Measurements from ENCODE around the gene SNX14. TPM values are rescaled to one million over a fixed set of nuclear protein-coding genes. Genes with fewer than 3 reads are reported as not detected.
A peak's percentile ranks its signal among the peaks of the same experiment; 100 is the strongest.

The SNX14 gene
- total RNA-seq, 1 experiment from 2014 or later = 85.0 TPM

DNA sequence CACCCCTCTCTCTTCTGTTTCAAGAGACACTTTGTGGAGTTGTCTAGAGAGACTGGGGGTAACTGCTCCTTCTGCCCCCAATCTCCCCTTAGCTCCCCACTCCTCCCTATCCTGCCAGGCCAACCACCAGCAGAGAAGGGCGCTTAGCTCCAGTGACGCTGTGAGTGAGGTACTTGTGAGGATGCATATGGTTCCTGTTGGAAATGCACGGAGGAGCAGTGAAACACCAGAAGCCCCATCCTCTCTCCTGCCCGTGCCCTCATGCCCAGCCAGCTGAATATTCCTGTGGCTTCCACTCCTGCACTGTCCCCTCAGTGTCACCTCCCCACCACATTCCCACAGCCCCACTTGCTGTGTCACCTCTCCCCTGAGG, 131.9 kb downstream of the SNX14 start:
- Histone ChIP-seq H3K9me3 (no peaks in the 10 kb centered on the region), H3K4me3 (ENCODE audit: low read depth, low read length) (no peak overlapping the region), H3K27me3 (replicated peaks; ENCODE audit: control insufficient read depth, insufficient read depth, low read length) (no peaks in the 10 kb centered on the region), H3K36me3 (ENCODE audit: control insufficient read depth, insufficient read depth, low read length) (no peaks in the 10 kb centered on the region), H3K4me1 (no peaks in the 10 kb centered on the region)
- no peaks in the 10 kb centered on the region for H3K9me3 Mint-ChIP-seq (ENCODE audit: unreplicated experiment)
- no peaks in the 10 kb centered on the region for H3K4me1 Mint-ChIP-seq (ENCODE audit: low read depth, unreplicated experiment)
- TF ChIP-seq, protein P1, sequence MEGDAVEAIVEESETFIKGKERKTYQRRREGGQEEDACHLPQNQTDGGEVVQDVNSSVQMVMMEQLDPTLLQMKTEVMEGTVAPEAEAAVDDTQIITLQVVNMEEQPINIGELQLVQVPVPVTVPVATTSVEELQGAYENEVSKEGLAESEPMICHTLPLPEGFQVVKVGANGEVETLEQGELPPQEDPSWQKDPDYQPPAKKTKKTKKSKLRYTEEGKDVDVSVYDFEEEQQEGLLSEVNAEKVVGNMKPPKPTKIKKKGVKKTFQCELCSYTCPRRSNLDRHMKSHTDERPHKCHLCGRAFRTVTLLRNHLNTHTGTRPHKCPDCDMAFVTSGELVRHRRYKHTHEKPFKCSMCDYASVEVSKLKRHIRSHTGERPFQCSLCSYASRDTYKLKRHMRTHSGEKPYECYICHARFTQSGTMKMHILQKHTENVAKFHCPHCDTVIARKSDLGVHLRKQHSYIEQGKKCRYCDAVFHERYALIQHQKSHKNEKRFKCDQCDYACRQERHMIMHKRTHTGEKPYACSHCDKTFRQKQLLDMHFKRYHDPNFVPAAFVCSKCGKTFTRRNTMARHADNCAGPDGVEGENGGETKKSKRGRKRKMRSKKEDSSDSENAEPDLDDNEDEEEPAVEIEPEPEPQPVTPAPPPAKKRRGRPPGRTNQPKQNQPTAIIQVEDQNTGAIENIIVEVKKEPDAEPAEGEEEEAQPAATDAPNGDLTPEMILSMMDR (IDR thresholded peaks at IDR 0.05; ENCODE audit: insufficient read depth in 1 of 2, low read depth in 1 of 2, low read length in 1 of 2, severe bottlenecking in 1 of 2, unreplicated experiment in 1 of 2) = no peak
- intact Hi-C loops (cut with micrococcal nuclease; ENCODE audit: unreplicated experiment) = no loop called here
- no peaks in the 10 kb centered on the region for H3K27me3 Mint-ChIP-seq (ENCODE audit: insufficient read depth, unreplicated experiment)
- H3K36me3 Mint-ChIP-seq (ENCODE audit: insufficient read depth, unreplicated experiment) = no peaks in the 10 kb centered on the region
- DNase-seq = no peak
- peak overlapping the region; percentile 8 for H3K27ac Mint-ChIP-seq (ENCODE audit: unreplicated experiment)
- BruUV-seq (replicated peaks) = no TSS peak
- CTCF ChIA-PET = no interaction called here
- POLR2A ChIA-PET = no interaction called here
- no peak overlapping the region for H3K4me3 Mint-ChIP-seq (ENCODE audit: unreplicated experiment)

DNA sequence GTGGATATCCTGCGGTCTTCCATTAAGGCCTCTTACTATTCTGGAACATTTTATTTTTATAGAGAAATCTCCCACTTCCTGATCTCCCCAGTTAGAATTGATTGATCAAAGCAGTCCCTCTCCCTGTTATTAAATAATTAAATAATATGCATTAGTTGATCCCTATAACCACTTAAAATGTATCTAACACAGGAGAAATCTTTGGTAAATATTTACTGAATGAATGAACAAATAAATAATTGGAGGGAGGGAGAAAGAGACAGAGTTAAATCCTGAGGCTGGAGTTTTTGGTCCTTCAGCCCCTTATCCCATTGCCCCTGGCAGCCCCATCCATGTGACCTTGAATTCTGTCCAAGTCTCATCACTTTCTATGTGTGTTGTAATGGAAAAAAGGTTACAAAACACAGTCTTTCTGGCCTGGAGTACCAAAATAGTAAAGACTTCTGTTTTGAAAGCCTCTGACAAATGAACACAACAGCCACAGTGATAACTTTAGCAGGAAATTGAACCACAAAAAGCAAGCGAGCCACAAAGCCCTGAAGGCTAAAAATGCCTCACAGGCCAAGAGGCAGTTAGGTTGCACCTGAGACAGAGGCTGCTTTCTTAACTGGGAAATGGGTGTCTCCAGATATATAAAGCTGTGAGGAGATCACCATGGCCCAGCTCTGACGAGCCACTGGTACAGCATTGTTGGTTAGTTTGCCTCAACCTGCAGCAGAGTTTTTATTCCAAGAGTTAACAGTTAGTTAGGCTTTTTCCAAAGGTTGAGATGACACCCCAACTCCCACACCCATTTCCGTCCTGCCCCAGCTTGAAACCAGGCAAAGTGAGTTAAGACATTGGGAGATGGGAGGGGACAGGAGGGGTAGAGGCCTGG, 132.5 kb downstream of the SNX14 start:
- no peaks in the 10 kb centered on the region for H3K27me3 Mint-ChIP-seq (ENCODE audit: insufficient read depth, unreplicated experiment)
- POLR2A ChIA-PET = no interaction called here
- H3K36me3 Mint-ChIP-seq (ENCODE audit: insufficient read depth, unreplicated experiment) = no peaks in the 10 kb centered on the region
- CTCF ChIA-PET = no interaction called here
- Histone ChIP-seq H3K9me3 (no peaks in the 10 kb centered on the region), H3K27me3 (replicated peaks; ENCODE audit: control insufficient read depth, insufficient read depth, low read length) (no peaks in the 10 kb centered on the region), H3K4me1 (no peaks in the 10 kb centered on the region), H3K4me3 (ENCODE audit: low read depth, low read length) (no peak overlapping the region), H3K36me3 (ENCODE audit: control insufficient read depth, insufficient read depth, low read length) (no peaks in the 10 kb centered on the region)
- intact Hi-C loops (cut with micrococcal nuclease; ENCODE audit: unreplicated experiment) = no loop called here
- no peaks in the 10 kb centered on the region for H3K4me1 Mint-ChIP-seq (ENCODE audit: low read depth, unreplicated experiment)
- no peaks in the 10 kb centered on the region for H3K9me3 Mint-ChIP-seq (ENCODE audit: unreplicated experiment)
- H3K4me3 Mint-ChIP-seq (ENCODE audit: unreplicated experiment) = no peak overlapping the region
- H3K27ac Mint-ChIP-seq (ENCODE audit: unreplicated experiment) = no peak overlapping the region
- no peak for DNase-seq
- no TSS peak for BruUV-seq (replicated peaks)
- TF ChIP-seq, protein P1 (IDR thresholded peaks at IDR 0.05; ENCODE audit: insufficient read depth in 1 of 2, low read depth in 1 of 2, low read length in 1 of 2, severe bottlenecking in 1 of 2, unreplicated experiment in 1 of 2) = no peak

DNA sequence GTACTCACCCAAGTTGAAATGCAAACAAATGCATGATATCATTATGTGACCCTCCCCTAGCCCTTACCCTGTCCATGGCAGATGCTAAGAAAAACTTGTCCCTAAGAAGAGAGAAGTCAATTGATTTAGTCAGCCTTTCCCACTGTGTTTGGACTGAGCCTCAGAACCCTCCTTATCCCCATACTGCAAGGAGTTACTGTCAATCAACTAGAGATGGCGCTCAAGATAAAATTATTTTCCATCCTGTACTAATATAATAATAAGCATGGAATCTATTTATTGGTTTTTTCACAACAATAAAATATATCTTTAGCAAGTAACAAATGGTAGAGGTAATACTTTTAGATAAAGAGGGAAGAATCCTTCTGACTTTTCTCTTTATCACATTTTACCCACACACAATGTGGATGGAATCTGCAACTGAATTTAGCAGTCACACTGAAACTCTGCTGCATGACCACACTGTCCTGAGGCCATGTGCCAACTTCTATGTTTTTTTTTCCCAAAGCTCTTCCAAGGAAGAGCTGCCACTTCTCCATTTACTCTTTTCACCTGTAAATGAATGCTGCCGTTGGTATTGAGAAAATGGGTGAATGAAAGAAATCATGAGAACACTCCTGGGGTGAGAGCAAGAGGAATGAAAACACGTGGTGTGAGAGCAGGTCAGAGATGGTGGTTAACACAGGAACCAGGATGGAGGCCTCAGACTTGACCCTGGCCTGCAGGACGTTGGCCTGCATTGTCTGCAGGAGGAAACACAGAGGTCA, 133.3 kb downstream of the SNX14 start:
- Histone ChIP-seq H3K27me3 (replicated peaks; ENCODE audit: control insufficient read depth, insufficient read depth, low read length) (no peaks in the 10 kb centered on the region), H3K4me1 (no peaks in the 10 kb centered on the region), H3K4me3 (ENCODE audit: low read depth, low read length) (no peak overlapping the region), H3K9me3 (no peaks in the 10 kb centered on the region), H3K36me3 (ENCODE audit: control insufficient read depth, insufficient read depth, low read length) (no peaks in the 10 kb centered on the region)
- Mint-ChIP-seq H3K36me3 (ENCODE audit: insufficient read depth, unreplicated experiment) (no peaks in the 10 kb centered on the region), H3K27me3 (ENCODE audit: insufficient read depth, unreplicated experiment) (no peaks in the 10 kb centered on the region), H3K27ac (ENCODE audit: unreplicated experiment) (no peak overlapping the region), H3K9me3 (ENCODE audit: unreplicated experiment) (no peaks in the 10 kb centered on the region), H3K4me1 (ENCODE audit: low read depth, unreplicated experiment) (no peaks in the 10 kb centered on the region), H3K4me3 (ENCODE audit: unreplicated experiment) (no peak overlapping the region)
- BruUV-seq (replicated peaks) = no TSS peak
- DNase-seq = no peak
- CTCF ChIA-PET = no interaction called here
- TF ChIP-seq, protein P1 (IDR thresholded peaks at IDR 0.05; ENCODE audit: insufficient read depth in 1 of 2, low read depth in 1 of 2, low read length in 1 of 2, severe bottlenecking in 1 of 2, unreplicated experiment in 1 of 2) = no peak
- POLR2A ChIA-PET = no interaction called here
- intact Hi-C loops (cut with micrococcal nuclease; ENCODE audit: unreplicated experiment) = no loop called here
